GM12891 (cell line): Measurements from ENCODE around the gene TTC28.
"Not testable (repeated sequence)": the region's sequence is repeated elsewhere in the genome, so short reads cannot be mapped to it uniquely, and the experiment has no call there.

Experiments
- DNase-seq: peaks from one replicate; pipeline ENCODE4 v3.0.0; 2011; ENCODE audit warnings: low spot score; ENCODE audit not compliant: insufficient read length
- FAIRE-seq: peaks from 2 replicates; lab custom pipeline; 2011; peaks lifted over from hg19 to GRCh38; lab: Jason Lieb, UNC
- PAX5 ChIP-seq: IDR thresholded peaks from 2 replicates; pipeline ENCODE4 v1.6.1; 2011; ENCODE audit warnings: low read length, moderate library complexity, mild to moderate bottlenecking; ENCODE audit not compliant: insufficient read depth, severe bottlenecking
- POLR2A ChIP-seq: IDR thresholded peaks from 2 replicates; pipeline ENCODE4 v1.6.1; 2011; ENCODE audit warnings: low read depth, low read length, control low read depth
- POLR2AphosphoS5 ChIP-seq: IDR thresholded peaks from 2 replicates; pipeline ENCODE4 v1.6.1; 2011; ENCODE audit warnings: low read depth, low read length, control low read depth
- POU2F2 ChIP-seq: IDR thresholded peaks from 2 replicates; pipeline ENCODE4 v1.6.1; 2011; ENCODE audit warnings: low read depth, mild to moderate bottlenecking, control low read depth, low read length, moderate library complexity
- SPI1 ChIP-seq: IDR thresholded peaks from 2 replicates; pipeline ENCODE4 v1.6.1; 2011; ENCODE audit warnings: low read depth, low read length, control low read depth
- TAF1 ChIP-seq: IDR thresholded peaks from 2 replicates; pipeline ENCODE4 v1.6.1; 2011; ENCODE audit warnings: low read depth, low read length, control low read depth

TTC28 gene

DNA sequence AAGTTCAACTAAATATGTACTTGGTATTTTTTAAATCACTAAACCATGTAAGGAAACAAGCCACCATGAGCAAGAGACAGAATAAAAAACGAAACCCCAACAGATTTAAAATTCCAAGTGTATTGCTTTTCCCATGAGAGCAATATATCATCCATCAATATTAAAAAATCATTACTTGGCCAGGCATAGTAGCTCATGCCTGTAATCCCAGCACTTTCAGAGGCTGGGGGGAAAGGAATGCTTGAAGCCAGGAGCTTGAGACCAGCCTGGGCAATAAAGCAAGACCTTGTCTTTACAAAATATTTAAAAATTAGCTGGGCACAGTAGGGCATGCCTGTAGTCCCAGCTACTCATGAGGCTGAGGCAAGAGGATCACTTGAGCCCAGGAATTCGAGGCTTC is 190.8 kb downstream of the TTC28 start:
- no peak for DNase-seq
- FAIRE-seq: no peak
- no peak for TF ChIP-seq POLR2AphosphoS5
- TF ChIP-seq PAX5: no peak
- no peak for TF ChIP-seq POLR2A
- TF ChIP-seq POU2F2: no peak
- no peak for TF ChIP-seq SPI1
- no peak for TF ChIP-seq TAF1

DNA sequence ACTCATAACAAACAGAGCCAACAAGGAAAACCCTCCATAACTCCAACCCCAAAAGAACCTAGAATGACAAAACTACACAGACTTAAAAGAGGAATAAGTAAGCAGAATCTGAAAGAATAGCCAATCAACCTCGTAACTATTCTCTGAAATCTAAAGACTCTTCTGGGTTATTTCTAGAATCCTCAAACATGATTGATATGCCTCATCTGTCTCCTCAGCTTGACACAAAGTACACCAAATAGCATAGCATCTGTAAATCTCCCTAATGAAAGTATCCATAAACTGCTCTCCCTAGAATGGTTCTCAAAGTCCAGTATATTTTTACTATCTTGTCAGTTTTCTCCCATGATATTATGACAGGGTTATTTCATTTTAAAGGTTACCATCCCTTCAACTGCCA is 195.0 kb downstream of the TTC28 start:
- no peak for FAIRE-seq
- DNase-seq: no peak
- TF ChIP-seq PAX5 (no peak), POU2F2 (no peak), TAF1 (no peak), POLR2A (no peak), SPI1 (no peak)

DNA sequence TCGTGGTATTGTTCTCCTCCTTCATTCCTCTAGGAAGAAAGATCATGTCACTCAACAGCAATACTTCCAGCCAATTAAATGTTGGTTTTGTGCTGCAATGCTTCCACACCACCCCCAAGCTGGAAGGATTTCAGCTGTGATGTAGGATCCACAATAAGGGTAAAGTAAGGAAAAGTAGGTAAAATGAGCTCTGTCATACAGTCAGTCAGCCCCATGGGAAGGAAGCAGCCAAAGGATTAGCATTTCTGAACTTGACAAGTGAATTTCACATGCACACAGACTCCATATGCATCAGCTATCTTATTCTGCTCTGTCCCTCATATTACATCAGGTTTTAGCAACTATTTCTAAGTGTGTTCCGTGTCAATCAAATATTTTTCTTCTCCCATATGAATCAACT is 197.9 kb downstream of the TTC28 start:
- DNase-seq (no peak), FAIRE-seq (no peak)
- TF ChIP-seq SPI1: no peak

DNA sequence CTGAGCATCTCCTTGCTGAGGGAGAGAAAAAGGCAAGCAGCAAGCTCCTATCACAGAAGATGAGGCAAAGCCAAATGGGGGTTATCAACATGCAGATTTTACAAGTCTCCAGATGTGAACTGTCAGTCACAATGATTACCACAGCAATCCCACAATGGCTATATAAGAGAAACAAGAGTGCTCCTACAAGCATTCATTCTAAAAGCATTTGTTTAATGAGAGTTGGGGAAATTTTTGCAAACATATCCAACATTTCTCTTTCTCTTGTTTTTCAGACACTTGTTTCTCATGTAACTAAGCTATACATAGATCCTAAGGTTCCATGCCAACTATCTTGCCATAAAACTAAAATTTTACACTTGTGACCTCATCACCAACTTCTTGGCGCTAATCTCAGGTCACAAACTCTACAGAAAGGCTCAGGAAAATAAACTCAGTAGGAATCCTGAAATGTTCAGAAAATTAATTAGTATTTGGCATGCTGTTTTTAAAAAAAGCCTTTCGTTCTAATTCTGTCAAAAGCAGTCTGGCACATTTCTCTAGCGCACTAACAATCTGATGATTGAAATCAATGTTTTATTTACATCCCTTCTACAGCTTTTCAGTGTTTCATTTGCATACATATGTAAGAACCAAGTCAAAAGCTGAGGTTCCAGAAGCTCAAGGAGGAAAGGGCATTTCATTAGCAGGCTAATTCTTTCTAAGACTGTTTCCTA is 199.5 kb downstream of the TTC28 start:
- no peak for TF ChIP-seq SPI1
- FAIRE-seq: no peak
- DNase-seq: no peak

DNA sequence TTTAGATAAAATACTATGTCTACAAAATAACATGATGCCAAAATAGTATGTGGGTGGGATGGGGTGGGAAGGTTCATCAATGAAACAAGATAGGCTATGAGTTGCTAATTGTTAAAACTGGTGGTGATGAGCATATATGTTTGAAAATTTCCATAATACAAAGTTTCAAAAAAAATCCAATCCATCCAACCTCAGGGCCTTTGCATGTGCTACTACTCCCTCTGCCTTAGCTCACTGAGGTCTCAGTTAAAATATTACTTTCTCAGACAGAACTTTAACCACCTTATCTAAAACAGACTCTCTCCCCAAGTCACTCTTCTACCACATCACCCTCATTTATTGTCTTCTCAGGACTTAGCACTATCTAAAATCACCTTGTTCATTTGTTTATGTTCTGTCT is 201.1 kb downstream of the TTC28 start:
- FAIRE-seq: no peak
- no peak for DNase-seq
- no peak for TF ChIP-seq POLR2A
- no peak for TF ChIP-seq PAX5
- TF ChIP-seq TAF1: no peak
- no peak for TF ChIP-seq POU2F2
- TF ChIP-seq POLR2AphosphoS5: no peak
- TF ChIP-seq SPI1: no peak

DNA sequence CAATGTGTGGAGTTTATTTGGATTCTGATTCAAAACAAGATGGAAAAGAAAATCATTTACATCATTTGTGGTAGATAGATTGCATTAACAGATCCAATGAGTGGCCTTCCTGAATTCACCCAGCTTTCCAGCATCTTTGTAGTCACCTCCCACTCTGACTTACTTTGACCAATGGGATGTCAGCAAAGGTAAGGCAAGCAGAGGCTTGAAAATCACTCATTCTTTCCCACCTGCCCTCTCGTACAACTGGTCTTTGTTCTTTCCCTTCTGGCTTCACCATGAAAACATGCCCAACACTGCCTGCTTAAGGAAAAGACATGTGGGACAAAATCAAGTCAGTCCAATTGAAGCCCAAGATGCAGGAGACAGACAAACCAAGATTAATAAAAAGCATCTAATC is 202.1 kb downstream of the TTC28 start:
- FAIRE-seq: no peak
- no peak for DNase-seq
- TF ChIP-seq SPI1: no peak
- TF ChIP-seq TAF1: no peak
- no peak for TF ChIP-seq PAX5
- no peak for TF ChIP-seq POU2F2
- TF ChIP-seq POLR2A: no peak
- no peak for TF ChIP-seq POLR2AphosphoS5

DNA sequence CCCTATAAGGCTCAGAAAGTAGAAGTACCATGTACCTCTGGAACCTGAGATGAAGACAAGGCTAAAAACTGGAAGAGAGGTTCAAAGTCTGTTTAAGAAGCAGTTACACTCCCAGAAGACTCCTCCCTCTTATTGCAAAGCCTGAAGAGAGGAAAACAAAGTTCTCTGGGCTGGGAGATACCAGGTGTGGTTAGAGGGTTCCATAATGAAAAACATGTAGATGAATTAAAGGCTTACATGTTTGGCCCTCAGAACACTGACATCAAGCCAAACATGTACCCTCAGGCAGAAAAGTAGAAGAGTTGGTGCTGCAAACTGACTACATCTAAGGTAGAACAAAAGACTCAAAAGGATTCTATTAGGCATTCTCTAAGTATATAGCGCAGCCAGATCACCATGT is 205.3 kb downstream of the TTC28 start:
- no peak for FAIRE-seq
- no peak for DNase-seq
- TF ChIP-seq POU2F2: no peak
- no peak for TF ChIP-seq POLR2A
- TF ChIP-seq PAX5: no peak
- no peak for TF ChIP-seq POLR2AphosphoS5
- no peak for TF ChIP-seq SPI1
- no peak for TF ChIP-seq TAF1

DNA sequence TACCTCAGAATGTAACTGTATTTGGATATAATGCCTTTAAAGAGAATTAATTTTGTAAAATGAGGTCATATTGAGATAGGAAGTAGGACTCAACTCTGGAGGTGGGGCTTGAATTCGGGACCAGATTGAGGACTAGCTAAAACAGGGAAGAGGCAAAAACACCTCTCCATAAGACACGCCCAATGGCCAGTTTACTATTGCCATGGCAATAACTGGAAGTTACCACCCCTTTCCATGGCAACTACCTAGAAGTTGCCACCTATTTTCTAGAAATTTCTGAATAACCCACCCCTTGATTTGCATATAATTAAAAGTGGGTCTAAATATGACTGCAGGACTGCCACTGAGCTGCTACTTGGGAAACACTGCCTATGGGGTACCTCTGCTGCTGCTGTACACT is 206.4 kb downstream of the TTC28 start:
- TF ChIP-seq PAX5 (no peak), POU2F2 (no peak), POLR2AphosphoS5 (no peak), SPI1 (no peak), POLR2A (no peak), TAF1 (no peak)
- no peak for DNase-seq
- FAIRE-seq: no peak

DNA sequence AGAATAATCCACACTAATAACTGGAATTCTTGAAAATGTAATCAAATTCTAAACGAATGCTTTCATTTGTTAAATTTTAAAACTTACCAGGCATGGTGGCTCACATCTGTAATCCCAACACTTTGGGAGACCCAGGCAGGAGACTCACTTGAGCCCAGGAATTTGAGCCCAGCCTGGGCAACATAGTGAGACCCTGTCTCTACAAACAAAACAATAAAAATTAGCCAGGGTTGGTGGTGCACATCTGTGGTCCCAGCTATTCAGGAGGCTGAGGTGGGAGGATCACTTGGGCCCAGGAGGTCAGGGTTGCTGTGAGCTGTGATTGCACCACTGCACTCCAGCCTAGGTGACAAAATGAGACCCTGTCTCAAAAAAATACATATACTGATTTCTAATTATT is 212.6 kb downstream of the TTC28 start:
- not testable (repeated sequence) for DNase-seq, FAIRE-seq

DNA sequence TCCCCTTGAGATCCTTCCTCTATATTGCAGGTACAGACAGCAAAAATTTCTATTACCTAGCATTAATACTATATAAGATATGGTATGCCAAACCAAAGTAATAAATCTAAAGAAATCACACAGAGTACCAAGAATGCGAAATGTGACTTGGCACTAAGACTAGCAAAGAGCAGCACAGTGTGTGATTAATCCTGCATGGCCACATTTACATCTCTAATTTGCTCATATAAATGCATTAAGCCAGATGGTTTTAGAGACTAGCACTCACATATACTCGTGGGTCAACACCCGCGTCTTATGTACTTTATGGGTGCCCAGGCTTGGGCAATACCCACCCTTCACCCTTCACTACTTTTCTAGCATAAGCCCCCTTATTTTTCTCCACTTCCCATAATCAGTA is 213.2 kb downstream of the TTC28 start:
- DNase-seq (no peak), FAIRE-seq (no peak)
- TF ChIP-seq PAX5 (no peak), SPI1 (no peak), POLR2A (no peak), POLR2AphosphoS5 (no peak), POU2F2 (no peak), TAF1 (no peak)

DNA sequence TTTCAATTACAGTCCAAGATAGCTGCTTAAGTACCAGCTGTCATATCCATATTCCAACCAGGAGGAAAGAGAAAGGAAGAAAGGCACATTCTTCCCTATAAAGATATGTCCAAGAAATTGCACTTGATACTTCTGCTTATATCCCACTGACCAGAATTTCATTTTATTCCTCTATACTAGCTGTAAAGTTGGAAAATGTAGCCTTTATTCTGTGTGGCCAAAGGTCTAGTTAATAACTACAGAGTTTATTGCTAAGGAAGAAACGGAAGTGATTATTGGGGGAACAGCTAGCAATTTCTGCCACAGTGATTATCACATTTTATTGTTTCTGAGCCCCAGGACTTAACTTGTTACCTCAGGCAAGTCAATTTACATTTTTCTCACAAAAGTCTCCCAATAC is 213.8 kb downstream of the TTC28 start:
- TF ChIP-seq TAF1 (no peak), POLR2AphosphoS5 (no peak), SPI1 (no peak), PAX5 (no peak), POU2F2 (no peak)
- FAIRE-seq (no peak), DNase-seq (no peak)

DNA sequence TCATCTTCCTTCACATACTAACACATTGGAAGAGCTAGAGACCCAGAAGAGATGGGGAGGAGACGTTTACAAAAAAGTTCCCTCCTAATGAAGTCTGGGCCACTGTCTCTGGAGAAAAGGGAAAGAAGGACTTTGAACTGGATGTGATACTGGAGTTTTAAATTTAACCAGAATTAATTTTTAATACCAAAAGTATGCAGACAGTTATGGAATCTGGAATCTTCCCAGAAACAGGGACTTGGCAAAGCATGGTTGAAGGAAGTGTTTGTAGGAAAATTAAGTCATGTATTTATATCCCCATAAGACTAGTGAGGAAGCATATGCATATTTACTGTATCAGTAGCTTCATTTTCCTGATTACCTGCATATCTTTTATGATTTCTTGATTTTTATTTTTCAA is 215.5 kb downstream of the TTC28 start:
- no peak for FAIRE-seq
- TF ChIP-seq PAX5: no peak
- TF ChIP-seq TAF1: no peak
- TF ChIP-seq POLR2A: no peak
- no peak for TF ChIP-seq POLR2AphosphoS5
- TF ChIP-seq SPI1: no peak
- no peak for TF ChIP-seq POU2F2

DNA sequence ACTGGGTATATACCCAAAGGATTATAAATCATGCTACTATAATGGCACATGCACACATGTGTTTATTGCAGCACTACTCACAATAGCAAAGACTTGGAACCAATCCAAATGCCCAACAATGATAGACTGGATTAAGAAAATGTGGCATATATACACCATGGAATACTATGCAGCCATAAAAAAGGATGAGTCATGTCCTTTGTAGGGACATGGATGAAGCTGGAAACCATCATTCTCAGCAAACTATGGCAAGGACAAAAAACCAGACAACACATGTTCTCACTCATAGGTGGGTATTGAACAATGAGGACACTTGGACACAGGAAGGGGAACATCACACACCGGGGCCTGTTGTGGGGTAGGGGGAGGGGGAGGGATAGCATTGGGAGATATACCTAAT is 216.2 kb downstream of the TTC28 start:
- not testable (repeated sequence) for FAIRE-seq, DNase-seq

More for the DNA sequence above, 215.5 kb downstream of the TTC28 start:
- DNase-seq: no peak
